A172 (cell line): Measurements from ENCODE around the gene CNIH2. TPM values are rescaled to one million over a fixed set of nuclear protein-coding genes. Genes with fewer than 3 reads are reported as not detected.
"Not testable (repeated sequence)": the region's sequence is repeated elsewhere in the genome, so short reads cannot be mapped to it uniquely, and the experiment has no call there.

Experiments
- DNase-seq: peaks from one replicate; pipeline ENCODE4 v3.0.0-alpha.2; 2015; ENCODE audit warnings: low spot score
- total RNA-seq: library from RNA; depleted of rRNA; stranded (reverse); fragments of >200 nt; shearing (Covaris generic); gene quantifications from 2 replicates; pipeline ENCODE4 v1.2.3, GENCODE V29; 2014; rRNA removed

Gene CNIH2
- total RNA-seq: 0.72 and 1.9 TPM in 2 replicates

GRCh38 chr11:66277471-66278362, at the start of gene CNIH2:
Gene CNIH2 (plus strand): TSS chr11:66278175. CDS start chr11:66278457, 282 bp downstream.
- DNase-seq: no peak

- DNase-seq: no peak
These were observed 49.5 kb upstream of the CNIH2 start for GRCh38 chr11:66228521-66228920.

- DNase-seq: no peak
These were observed 47.8 kb upstream of the CNIH2 start for GRCh38 chr11:66230156-66230555.

- DNase-seq: no peak
These were observed 47.0 kb upstream of the CNIH2 start for GRCh38 chr11:66230978-66231377.

GRCh38 chr11:66231561-66231960, 46.4 kb upstream of the CNIH2 start:
- no peak for DNase-seq

GRCh38 chr11:66232769-66233168, 45.2 kb upstream of the CNIH2 start:
- DNase-seq: no peak

- no peak for DNase-seq
These were observed 44.7 kb upstream of the CNIH2 start for GRCh38 chr11:66233301-66233700.

GRCh38 chr11:66235141-66235540, 42.8 kb upstream of the CNIH2 start:
- DNase-seq: no peak

- no peak for DNase-seq
These were observed 40.1 kb upstream of the CNIH2 start for GRCh38 chr11:66237867-66238266.

GRCh38 chr11:66238786-66239413, 39.1 kb upstream of the CNIH2 start:
- DNase-seq: no peak

GRCh38 chr11:66239511-66239910, 38.5 kb upstream of the CNIH2 start:
- no peak for DNase-seq

GRCh38 chr11:66239998-66240780, 37.8 kb upstream of the CNIH2 start:
- no peak for DNase-seq

GRCh38 chr11:66240781-66241136, 37.2 kb upstream of the CNIH2 start:
- DNase-seq: no peak

- DNase-seq: no peak
These were observed 35.7 kb upstream of the CNIH2 start for GRCh38 chr11:66242095-66242765.

- DNase-seq: no peak
These were observed 34.0 kb upstream of the CNIH2 start for GRCh38 chr11:66243782-66244535.

- no peak for DNase-seq
These were observed 30.7 kb upstream of the CNIH2 start for GRCh38 chr11:66247295-66247694.

- no peak for DNase-seq
These were observed 30.2 kb upstream of the CNIH2 start for GRCh38 chr11:66247801-66248200.

GRCh38 chr11:66248903-66249302, 29.1 kb upstream of the CNIH2 start:
- no peak for DNase-seq

GRCh38 chr11:66251809-66252208, 26.2 kb upstream of the CNIH2 start:
- no peak for DNase-seq

- not testable (repeated sequence) for DNase-seq
These were observed 24.9 kb upstream of the CNIH2 start for GRCh38 chr11:66253081-66253480.

GRCh38 chr11:66258473-66258893, 19.5 kb upstream of the CNIH2 start:
- no peak for DNase-seq
